BE2C (cell line): ENCODE results near the gene ADAMTS12.

Experiments
- DNase-seq: peaks from one replicate; pipeline ENCODE4 v3.0.0-alpha.2; 2020
- H3K27me3 ChIP-seq: fragments of 250-450 bp; sonication (Bioruptor Pico); 2 replicates; pipeline ENCODE4 v1.5.1; 2020; ENCODE audit warnings: mild to moderate bottlenecking
- H3K36me3 ChIP-seq: fragments of 250-450 bp; sonication (Bioruptor Pico); 2 replicates; pipeline ENCODE4 v1.5.1; 2020; ENCODE audit warnings: mild to moderate bottlenecking
- H3K4me1 ChIP-seq: fragments of 250-450 bp; sonication (Bioruptor Pico); 2 replicates; pipeline ENCODE4 v1.5.1; 2020
- H3K4me3 ChIP-seq: 2 replicates; pipeline ENCODE4 v1.5.1; 2011; ENCODE audit warnings: low read depth, low read length
- H3K9me3 ChIP-seq: fragments of 250-450 bp; sonication (Bioruptor Pico); 2 replicates; pipeline ENCODE4 v1.5.1; 2020
- TF ChIP-seq, protein P1 (sequence below): IDR thresholded peaks from 2 replicates; pipeline ENCODE4 v1.5.1; 2012; ENCODE audit warnings: mild to moderate bottlenecking, low read depth, low read length

ADAMTS12 gene

DNA sequence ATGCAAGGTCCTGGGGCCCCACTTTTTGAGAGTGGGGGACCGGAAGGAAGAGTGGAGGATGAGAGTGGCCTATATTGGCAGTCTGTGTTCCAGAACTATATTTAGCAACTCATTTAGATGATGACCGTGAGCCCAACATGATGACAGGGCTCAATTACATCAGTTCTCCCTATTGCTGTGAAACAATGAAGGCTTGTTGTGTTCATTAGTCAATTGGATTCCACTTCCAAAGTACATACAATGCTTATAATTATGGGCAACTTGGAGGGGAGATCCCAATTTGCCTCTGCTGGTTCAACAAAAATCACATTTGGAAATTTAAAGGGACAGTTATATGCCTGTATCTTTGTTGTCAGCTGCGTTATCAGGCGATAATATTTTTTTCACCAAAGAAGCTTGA is 360.0 kb downstream of the ADAMTS12 start:
- Histone ChIP-seq H3K4me1 (no peaks in the 10 kb centered on the region), H3K36me3 (no peaks in the 10 kb centered on the region), H3K4me3 (no peak overlapping the region), H3K9me3 (no peaks in the 10 kb centered on the region), H3K27me3 (peaks cover 6% of the 10 kb centered on the region; the same call in 1 of the 2 replicates)
- no peak for DNase-seq
- TF ChIP-seq, protein P1, sequence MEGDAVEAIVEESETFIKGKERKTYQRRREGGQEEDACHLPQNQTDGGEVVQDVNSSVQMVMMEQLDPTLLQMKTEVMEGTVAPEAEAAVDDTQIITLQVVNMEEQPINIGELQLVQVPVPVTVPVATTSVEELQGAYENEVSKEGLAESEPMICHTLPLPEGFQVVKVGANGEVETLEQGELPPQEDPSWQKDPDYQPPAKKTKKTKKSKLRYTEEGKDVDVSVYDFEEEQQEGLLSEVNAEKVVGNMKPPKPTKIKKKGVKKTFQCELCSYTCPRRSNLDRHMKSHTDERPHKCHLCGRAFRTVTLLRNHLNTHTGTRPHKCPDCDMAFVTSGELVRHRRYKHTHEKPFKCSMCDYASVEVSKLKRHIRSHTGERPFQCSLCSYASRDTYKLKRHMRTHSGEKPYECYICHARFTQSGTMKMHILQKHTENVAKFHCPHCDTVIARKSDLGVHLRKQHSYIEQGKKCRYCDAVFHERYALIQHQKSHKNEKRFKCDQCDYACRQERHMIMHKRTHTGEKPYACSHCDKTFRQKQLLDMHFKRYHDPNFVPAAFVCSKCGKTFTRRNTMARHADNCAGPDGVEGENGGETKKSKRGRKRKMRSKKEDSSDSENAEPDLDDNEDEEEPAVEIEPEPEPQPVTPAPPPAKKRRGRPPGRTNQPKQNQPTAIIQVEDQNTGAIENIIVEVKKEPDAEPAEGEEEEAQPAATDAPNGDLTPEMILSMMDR = no peak

DNA sequence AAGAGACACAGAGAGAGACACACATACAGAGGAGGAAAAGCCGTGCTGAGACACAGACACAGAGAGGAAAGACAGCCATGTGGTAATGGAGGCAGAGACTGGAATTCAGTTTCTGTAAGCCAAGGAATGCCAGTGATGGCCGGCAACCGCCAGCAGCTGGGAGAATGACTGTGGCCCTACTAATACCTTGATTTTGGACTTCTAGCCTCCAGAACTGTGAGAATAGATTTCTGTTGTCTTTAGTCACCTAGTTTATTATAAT is 360.8 kb downstream of the ADAMTS12 start:
- DNase-seq = no peak
- no peaks in the 10 kb centered on the region for H3K4me1 ChIP-seq
- H3K9me3 ChIP-seq = no peaks in the 10 kb centered on the region
- H3K4me3 ChIP-seq = no peak overlapping the region
- no peaks in the 10 kb centered on the region for H3K36me3 ChIP-seq
- peaks cover 6% of the 10 kb centered on the region; the same call in 1 of the 2 replicates for H3K27me3 ChIP-seq
- TF ChIP-seq, protein P1 = no peak

DNA sequence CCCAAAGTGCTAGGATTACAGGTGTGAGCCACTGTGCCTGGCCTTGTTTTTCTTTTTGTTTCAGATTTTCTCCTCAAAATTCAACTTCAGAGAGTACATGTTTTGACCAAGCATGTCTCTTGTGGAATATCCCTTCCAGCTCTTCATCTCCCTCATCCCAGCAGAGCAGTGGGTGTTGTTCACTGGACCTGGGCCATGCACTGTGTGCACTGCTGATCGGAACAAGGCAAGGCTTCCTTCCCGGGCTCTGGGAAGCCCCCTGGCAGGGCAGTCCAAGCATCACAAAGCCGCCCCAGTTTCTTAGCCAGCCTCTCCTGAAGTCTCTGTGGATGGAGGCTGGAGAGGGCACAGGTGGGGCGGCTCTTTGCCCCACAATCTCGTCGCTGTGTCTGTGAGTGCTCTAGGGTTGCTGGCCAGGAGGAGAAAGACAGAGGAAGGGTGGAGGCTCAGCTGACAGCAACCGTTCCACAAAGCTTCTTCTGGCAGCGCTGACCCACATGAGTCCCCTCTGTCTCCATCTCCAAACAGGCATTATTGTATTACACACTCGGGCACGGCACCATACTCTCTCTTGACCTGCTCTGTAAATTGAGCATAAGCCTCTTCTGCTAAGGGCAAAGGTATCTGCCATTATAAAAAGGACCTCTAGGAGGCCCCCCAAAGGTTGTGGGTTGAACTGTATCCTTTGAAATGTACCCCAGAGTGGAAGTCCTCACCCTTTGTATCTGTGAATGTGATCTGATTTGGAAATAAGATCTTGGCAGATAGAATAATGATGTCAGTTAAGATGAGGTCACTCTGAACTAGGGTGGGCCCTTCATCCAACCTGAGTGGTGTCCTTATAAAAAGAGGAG is 361.4 kb downstream of the ADAMTS12 start:
- Histone ChIP-seq H3K9me3 (no peaks in the 10 kb centered on the region), H3K27me3 (peaks cover 6% of the 10 kb centered on the region; the same call in 1 of the 2 replicates), H3K36me3 (no peaks in the 10 kb centered on the region), H3K4me1 (peaks cover 2% of the 10 kb centered on the region), H3K4me3 (no peak overlapping the region)
- TF ChIP-seq, protein P1 = no peak
- DNase-seq = no peak

DNA sequence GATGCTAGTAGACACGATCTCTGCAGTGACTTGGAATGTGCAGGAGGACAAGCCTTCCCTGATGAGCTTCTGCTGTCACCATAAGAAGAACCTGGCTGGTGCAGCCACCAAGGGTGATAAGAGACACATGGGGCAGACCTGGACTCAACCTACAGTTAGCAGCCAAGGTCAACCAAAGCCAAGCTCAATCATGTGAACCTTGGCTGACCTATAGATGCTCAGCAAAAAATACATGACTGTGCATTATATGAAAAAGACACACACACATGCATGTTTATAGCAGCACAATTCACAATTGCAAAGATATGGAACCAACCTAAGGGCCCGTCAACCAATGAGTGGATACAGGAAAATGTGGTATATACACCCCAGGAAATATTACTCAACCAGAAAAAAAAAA is 364.1 kb downstream of the ADAMTS12 start:
- DNase-seq = no peak
- Histone ChIP-seq H3K4me3 (no peak overlapping the region), H3K4me1 (peaks cover 12% of the 10 kb centered on the region), H3K36me3 (no peaks in the 10 kb centered on the region), H3K9me3 (no peaks in the 10 kb centered on the region), H3K27me3 (peaks cover 3% of the 10 kb centered on the region; the same call in 1 of the 2 replicates)
- TF ChIP-seq, protein P1 = no peak

DNA sequence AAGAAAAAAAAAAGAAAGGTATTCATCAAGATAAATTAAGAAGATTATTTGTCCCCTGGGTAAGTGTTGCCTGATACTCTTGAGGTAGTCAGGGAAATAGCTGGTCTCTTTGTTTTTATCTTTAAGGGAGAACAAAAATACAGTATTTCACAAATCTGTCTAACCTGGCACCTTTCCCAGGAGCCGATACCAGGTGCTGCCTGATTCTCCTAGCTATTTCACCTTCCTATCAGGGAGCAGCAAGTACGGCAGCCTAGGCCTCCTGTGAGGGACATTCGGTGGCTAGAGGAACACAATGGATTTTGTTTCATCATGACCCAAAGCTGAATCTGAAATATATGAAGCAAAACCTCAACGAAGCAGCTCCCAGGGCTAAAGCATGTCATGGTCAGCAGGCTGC is 365.0 kb downstream of the ADAMTS12 start:
- no peaks in the 10 kb centered on the region for H3K36me3 ChIP-seq
- H3K4me1 ChIP-seq = peaks cover 12% of the 10 kb centered on the region
- DNase-seq = no peak
- no peaks in the 10 kb centered on the region for H3K9me3 ChIP-seq
- TF ChIP-seq, protein P1 = no peak
- H3K4me3 ChIP-seq = no peak overlapping the region
- peaks cover 3% of the 10 kb centered on the region; the same call in 1 of the 2 replicates for H3K27me3 ChIP-seq

DNA sequence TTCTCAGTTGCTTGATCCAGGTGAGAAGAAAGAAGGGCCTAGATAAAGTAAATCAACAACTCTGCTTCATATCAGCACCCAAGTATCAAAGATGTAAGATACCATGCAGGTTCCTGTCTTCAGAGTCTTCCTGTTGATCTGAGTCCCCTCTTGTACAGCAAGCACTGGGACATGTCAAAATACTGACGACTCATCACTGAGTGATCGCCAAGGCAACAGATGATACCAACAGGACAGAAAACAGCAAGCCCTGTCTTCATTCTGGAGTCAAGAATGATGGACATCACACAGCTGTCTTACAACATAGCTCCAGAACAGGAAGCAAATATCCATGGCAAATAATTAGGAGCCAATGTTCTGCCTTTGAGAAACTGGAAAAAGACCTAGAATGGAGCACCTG is 367.3 kb downstream of the ADAMTS12 start:
- Histone ChIP-seq H3K27me3 (no peaks in the 10 kb centered on the region), H3K36me3 (no peaks in the 10 kb centered on the region), H3K4me3 (no peak overlapping the region), H3K4me1 (peaks cover 12% of the 10 kb centered on the region), H3K9me3 (no peaks in the 10 kb centered on the region)
- TF ChIP-seq, protein P1 = no peak
- DNase-seq = no peak
